NCI-H1930 (cell line): ENCODE measurements around the gene ECT2.
"Not testable (repeated sequence)": the region's sequence is repeated elsewhere in the genome, so short reads cannot be mapped to it uniquely, and the experiment has no call there.

ENCODE experiments used
- DNase-seq, 2 experiments: peaks; one replicate each; lab custom pipeline; 2025; lab: John Stamatoyannopoulos, UW

ECT2 gene

GRCh38 chr3:172808969-172809546 lies 58.5 kb downstream of the ECT2 start:
- peak in 1 of 2 experiments; percentile 23 for DNase-seq

GRCh38 chr3:172811099-172811498 lies 60.6 kb downstream of the ECT2 start:
- no peak for DNase-seq

GRCh38 chr3:172813462-172813861 lies 62.9 kb downstream of the ECT2 start:
- no peak for DNase-seq

DNA sequence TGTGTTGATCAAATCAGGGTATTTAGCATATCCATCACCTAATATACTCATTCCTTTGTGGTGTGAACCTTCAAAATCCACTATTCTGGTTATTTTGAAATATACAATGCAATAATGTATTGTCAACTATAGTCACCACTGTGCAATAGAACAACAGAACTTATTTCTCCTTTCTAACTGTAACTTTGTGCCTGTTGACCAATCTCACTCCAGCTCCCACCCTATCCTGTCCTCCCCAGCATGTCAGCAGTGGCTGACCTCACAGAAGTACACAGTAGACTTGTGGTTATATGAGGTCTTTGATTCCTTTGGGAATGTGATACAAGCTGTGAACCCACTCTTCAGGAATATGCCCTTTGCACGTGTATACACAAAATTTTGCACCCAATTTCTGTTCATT lies 64.2 kb downstream of the ECT2 start:
- DNase-seq, result no peak

DNA sequence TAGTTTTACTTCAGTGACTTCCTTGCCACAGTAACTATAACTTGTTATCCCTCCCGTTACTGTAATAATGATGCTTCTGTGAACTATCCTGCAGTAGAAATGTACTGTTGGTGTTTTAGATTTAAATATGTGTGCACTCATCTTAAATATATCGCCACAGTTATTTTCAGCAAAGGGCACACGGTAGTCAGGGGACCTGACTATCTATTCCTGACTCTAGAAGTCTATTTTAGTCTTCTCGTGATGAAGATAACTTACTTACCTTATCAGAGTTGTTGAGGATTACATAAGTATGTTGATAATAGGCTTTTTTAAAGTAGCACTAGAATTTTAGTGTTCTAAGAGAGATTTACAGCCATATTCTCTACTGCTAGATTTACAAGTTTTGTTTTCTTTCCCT lies 65.3 kb downstream of the ECT2 start:
- DNase-seq, result no peak

DNA sequence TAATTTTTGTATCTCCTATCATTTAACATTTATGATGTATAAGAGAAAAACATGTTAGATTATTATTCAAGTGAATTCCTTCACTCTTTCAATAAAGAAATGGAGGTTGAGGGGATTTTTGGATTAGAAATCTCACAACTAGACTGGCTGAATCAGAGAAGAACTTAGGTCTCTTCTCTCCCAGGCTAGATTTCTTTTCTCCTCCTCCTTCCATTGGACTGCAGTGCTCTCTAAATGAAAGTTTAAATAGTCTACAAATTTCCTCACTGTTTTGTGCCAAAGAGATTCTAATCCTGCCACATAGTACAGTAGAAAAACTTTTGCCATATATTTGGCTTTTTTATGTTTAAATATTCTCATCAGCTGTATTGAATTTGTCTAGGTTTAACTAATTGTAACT lies 65.8 kb downstream of the ECT2 start:
- DNase-seq, result no peak

GRCh38 chr3:172816968-172817367 lies 66.4 kb downstream of the ECT2 start:
- no peak for DNase-seq

- DNase-seq, result no peak
Measured at GRCh38 chr3:172820492-172820891, 70.0 kb downstream of the ECT2 start.

- DNase-seq, result no peak
Measured at GRCh38 chr3:172824229-172824628, 73.7 kb downstream of the ECT2 start.

DNA sequence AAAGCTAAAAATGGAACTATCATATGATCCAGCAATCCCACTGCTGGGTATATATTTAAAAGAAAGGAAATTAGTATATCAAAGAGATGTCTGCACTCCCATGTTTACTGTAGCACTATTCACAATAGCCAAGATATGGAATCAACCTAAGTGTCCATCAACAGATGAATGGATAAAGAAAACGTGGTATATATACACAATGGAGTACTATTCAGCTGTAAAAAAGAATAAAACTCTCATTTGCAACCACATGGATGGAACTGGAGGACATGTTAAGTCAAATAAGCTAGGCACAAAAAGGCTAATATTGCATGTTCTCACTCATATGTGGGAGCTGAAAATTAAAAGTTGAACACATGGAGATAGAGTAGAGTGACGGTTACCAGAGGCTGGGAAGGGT lies 76.7 kb downstream of the ECT2 start:
- not testable (repeated sequence) for DNase-seq

- no peak for DNase-seq
Measured at GRCh38 chr3:172832983-172833382, 82.5 kb downstream of the ECT2 start.

DNA sequence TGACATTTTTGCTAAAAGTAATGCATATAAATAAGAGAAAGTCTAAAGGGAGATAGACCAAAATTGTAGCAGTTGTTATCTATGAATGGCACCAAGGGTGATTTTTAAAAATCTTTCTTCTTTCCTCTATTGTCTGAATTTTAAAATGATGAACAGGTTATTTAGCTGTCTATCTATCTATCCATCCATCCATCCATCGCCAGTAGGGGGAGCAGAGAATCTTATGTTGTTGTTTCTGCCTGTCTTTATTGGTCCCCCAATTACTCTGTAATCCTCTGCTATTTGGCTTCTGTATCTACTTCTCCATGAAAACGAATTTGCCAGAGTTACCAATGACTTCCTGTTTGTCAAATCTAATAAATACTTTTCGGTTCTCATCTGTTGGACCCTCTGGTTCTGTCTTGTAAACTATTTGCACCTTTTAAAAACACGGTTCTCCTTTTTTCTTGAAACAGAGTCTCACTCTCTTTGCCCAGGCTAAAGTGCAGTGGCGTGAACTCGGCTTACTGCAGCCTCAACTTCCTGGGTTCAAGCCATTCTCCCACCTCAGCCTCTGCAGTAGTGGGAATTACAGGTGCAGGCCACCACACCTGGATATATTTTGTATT lies 86.0 kb downstream of the ECT2 start:
- DNase-seq, result peak in 1 of 2 experiments; percentile 10

GRCh38 chr3:172839679-172840078 lies 89.2 kb downstream of the ECT2 start:
- no peak for DNase-seq

GRCh38 chr3:172840463-172840862 lies 89.9 kb downstream of the ECT2 start:
- no peak for DNase-seq

GRCh38 chr3:172840913-172841312 lies 90.4 kb downstream of the ECT2 start:
- DNase-seq, result no peak

DNA sequence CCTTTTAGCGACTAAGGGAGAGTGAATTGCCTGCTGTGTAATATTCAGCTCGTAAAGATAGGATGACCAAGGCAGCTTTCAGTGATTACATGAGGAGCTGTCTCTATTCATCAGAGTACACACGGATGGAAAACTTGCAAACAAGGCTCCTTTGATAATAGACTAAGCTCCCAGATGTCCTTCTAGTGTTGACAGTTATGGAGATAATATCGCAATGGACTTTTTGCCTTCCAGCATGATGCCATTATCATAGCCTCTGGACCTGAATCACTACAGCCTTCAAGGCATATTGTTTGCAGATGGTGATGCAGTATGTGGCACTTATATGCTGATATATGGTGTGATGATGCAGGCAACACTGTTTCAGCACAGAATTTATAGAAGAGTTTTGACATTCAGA lies 93.9 kb downstream of the ECT2 start:
- DNase-seq, result no peak

DNA sequence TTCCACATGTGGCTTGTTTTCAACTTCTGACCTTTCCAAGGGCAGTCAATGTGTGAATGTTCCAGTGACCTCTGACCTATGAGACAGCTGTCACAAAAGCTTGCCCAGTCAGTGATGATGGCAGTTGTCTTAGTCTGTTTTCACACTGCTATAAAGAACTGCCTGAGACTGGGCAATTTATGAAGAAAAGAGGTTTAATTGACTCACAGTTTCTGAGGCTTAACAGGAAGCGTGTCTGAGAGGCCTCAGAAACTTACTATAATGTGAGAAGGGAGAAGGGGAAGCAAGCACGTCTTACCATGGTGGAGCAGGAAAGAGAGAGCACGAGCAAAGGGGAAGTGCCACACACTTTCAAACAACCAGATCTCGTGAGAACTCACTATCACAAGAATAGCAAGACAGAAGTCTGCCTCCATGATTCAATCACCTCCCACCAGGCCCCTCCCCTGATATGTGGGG lies 95.6 kb downstream of the ECT2 start:
- DNase-seq, result no peak

DNA sequence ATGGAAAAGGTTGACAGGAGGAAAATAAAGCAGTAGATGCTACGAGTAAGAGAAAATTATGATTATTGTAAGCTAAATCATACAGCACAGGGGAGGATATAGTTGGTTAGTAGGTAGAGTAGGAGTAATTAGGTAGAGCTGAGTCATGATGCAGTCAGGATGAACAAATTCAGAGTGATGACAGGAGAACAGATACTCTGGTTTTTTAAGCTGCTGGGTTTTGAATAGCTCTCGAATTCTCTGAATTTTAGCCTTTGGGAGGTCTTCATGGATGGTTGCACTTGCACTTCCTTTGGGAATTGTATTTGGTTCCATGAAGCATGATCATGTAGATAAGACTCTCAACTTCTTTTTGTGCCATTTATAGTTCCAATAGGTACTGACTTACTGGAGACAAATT lies 96.2 kb downstream of the ECT2 start:
- no peak for DNase-seq

- DNase-seq, result no peak
Measured at GRCh38 chr3:172847292-172847691, 96.8 kb downstream of the ECT2 start.

- no peak for DNase-seq
Measured at GRCh38 chr3:172848910-172849309, 98.4 kb downstream of the ECT2 start.

GRCh38 chr3:172853005-172853404 lies 102.5 kb downstream of the ECT2 start:
- no peak for DNase-seq

GRCh38 chr3:172853921-172854666 lies 103.6 kb downstream of the ECT2 start:
- DNase-seq, result no peak

- no peak for DNase-seq
Measured at GRCh38 chr3:172855037-172855436, 104.5 kb downstream of the ECT2 start.
